A673 (cell line): Measurements from ENCODE around the gene ADM5.

Experiments
- CTCF ChIP-seq: fragments of 300-800, 200-600 bp; sonication (generic); conservative IDR thresholded peaks from 2 replicates; pipeline ENCODE4 v1.5.1; 2017; ENCODE audit warnings: low read depth, mild to moderate bottlenecking, antibody characterized with exemption, low read length, moderate library complexity, mixed read lengths
- EZH2 ChIP-seq: fragments of 200-600 bp; sonication (generic); IDR thresholded peaks from 2 replicates; pipeline ENCODE4 v1.6.1; 2017; ENCODE audit warnings: borderline replicate concordance, low read depth, mild to moderate bottlenecking, mixed read lengths, antibody characterized with exemption, low read length; ENCODE audit not compliant: poor library complexity, severe bottlenecking

GRCh38 chr19:49641688-49642491 lies 47.5 kb upstream of the ADM5 start, which contains the start of gene SCAF1:
- TF ChIP-seq CTCF (no peak), EZH2 (no peak)
